Endodermal cell (in vitro differentiated cells): Measurements from ENCODE around the gene OBSCN. TPM values are rescaled to one million over a fixed set of nuclear protein-coding genes. Genes with fewer than 3 reads are reported as not detected.

Experiments used
- DNase-seq: peaks from one replicate; pipeline ENCODE4 v3.0.0-alpha.2; 2017
- H3K27ac ChIP-seq: 2 replicates; pipeline ENCODE4 v1.5.1; 2013; ENCODE audit warnings: mild to moderate bottlenecking, low read depth, low read length, moderate library complexity
- H3K27me3 ChIP-seq: 2 replicates; pipeline ENCODE4 v1.6.1; 2013; ENCODE audit warnings: mild to moderate bottlenecking, low read length, moderate library complexity; ENCODE audit not compliant: insufficient read depth, control insufficient read depth, poor library complexity, severe bottlenecking
- H3K36me3 ChIP-seq: 2 replicates; pipeline ENCODE4 v1.7.0; 2013; ENCODE audit warnings: mild to moderate bottlenecking, low read length, moderate library complexity; ENCODE audit not compliant: control insufficient read depth, insufficient read depth
- H3K4me1 ChIP-seq: one replicate; pipeline ENCODE4 v1.7.0; 2013; ENCODE audit warnings: low read length; ENCODE audit not compliant: control insufficient read depth, insufficient read depth
- H3K4me3 ChIP-seq: 2 replicates; pipeline ENCODE4 v1.5.1; 2013; ENCODE audit warnings: mild to moderate bottlenecking, low read length, moderate library complexity
- H3K9ac ChIP-seq: 2 replicates; pipeline ENCODE4 v1.6.1; 2013; ENCODE audit warnings: mild to moderate bottlenecking, low read length, moderate library complexity; ENCODE audit not compliant: poor library complexity, severe bottlenecking; ENCODE audit errors: extremely low read depth
- H3K9me3 ChIP-seq: 2 replicates; pipeline ENCODE4 v1.6.1; 2013; ENCODE audit warnings: mild to moderate bottlenecking, low read length, moderate library complexity; ENCODE audit not compliant: control insufficient read depth
- H3K27ac Mint-ChIP-seq: 2 replicates; pipeline ENCODE4 v1.8.0; 2020; ENCODE audit warnings: mixed read lengths
- H3K27me3 Mint-ChIP-seq: 2 replicates; pipeline ENCODE4 v1.8.0; 2021; ENCODE audit warnings: mild to moderate bottlenecking, mixed read lengths; ENCODE audit not compliant: insufficient read depth
- H3K36me3 Mint-ChIP-seq: 2 replicates; pipeline ENCODE4 v1.8.0; 2020; ENCODE audit warnings: low read depth, mixed read lengths
- H3K4me1 Mint-ChIP-seq: 2 replicates; pipeline ENCODE4 v1.8.0; 2020; ENCODE audit warnings: mixed read lengths
- H3K4me3 Mint-ChIP-seq: 2 replicates; pipeline ENCODE4 v1.8.0; 2020; ENCODE audit warnings: mild to moderate bottlenecking, moderate library complexity, mixed read lengths
- H3K9me3 Mint-ChIP-seq: 2 replicates; pipeline ENCODE4 v1.8.0; 2020; ENCODE audit warnings: mild to moderate bottlenecking, mixed read lengths
- WGBS, 2 experiments: methylation state at CpG; one replicate each; pipeline versions ENCODE4 v1.1.5 to v1.1.7; 2013; ENCODE audit warnings: missing lambda C conversion rate in 2 of 2, mixed read lengths in 1 of 2; ENCODE audit not compliant: insufficient coverage in 1 of 2, insufficient read length in 1 of 2; 5-methylcytosine and 5-hydroxymethylcytosine counted together
- total RNA-seq, 2 donors: library from RNA; stranded (reverse); fragmentation: NEBNext Ultra II Directional in 1 of 2; extraction: Animal tissue kit (Norgen Biotek cat#: 25700) in 1 of 2; gene quantifications; 2 replicates in 1 of 2; 3 replicates in 1 of 2; pipeline ENCODE4 v1.2.1, GENCODE V29; 2021
- TF ChIP-seq, protein P1 (sequence below): fragments of 200-600 bp; sonication (generic); conservative IDR thresholded peaks from 2 replicates; pipeline ENCODE4 v1.5.0; 2021; ENCODE audit warnings: antibody characterized with exemption, mild to moderate bottlenecking

OBSCN gene
- total RNA-seq, 2 donors from 2014 or later, result 53.7 to 68.9 TPM

DNA sequence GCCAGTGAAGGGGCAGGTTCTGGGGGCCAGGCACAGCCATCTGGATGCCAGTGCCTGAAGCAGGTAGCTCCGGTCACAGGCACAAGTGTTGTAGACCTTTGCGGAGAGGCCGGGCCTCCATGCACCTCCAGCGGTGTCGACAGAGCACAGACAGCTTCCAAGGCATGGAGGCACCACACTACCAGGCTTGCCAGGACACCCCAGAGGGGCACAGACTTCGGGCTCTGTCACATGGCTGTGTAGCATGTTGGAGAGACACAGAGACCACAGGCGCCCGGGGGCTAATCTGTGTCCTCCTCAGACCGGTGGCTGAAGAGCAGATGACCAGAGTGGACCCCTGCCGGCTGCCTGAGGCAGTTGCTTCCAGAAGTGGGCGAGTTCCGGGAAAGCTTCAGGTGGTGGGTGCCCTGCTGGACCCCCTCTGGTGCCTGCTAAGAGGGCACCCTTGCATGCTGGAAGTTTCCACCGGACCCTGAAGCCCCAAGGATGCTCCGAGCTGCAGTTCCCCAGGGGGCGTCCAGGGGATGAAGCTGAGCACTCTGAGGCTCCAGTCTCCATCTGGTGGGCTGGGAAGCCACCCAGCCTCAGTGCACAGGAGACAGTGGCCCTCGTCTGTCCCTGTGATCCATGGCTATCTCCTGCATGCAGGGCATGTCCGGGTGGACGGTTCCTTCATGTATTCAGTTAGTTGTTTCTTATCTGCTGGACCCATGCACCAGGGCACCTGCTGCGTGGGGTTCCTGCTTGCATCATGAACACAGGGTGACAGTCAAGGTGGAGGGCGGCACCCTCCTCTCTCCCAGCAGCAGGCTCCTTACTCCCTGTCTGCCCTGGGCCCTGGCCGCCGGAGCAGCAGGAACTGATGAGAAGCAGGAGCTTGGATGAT is 82.4 kb downstream of the OBSCN start:
- no peak for DNase-seq
- H3K27me3 Mint-ChIP-seq, result no peaks in the 10 kb centered on the region

DNA sequence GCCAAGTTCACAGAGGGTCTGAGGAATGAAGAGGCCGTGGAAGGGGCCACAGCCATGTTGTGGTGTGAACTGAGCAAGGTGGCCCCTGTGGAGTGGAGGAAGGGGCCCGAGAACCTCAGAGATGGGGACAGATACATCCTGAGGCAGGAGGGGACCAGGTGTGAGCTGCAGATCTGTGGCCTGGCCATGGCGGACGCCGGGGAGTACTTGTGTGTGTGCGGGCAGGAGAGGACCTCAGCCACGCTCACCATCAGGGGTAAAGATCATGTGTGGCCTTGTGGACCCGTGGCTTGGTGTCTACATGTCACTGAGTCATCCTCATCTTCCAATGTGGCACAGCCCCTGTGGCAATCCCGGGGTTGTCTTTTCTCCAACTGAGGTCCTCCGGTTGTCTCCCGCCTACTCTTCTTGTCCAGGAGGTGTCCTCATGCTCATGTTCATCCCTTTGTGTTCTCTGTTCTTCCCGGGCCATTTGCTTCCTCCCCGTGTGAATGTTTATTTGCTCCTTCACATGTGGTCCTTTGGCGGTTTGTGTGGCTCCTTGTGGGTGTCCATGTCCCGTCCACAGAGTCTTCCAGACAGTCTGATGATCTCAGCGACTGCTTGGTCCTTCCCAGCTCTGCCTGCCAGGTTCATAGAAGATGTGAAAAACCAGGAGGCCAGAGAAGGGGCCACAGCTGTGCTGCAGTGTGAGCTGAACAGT is 84.2 kb downstream of the OBSCN start:
- TF ChIP-seq, protein P1, sequence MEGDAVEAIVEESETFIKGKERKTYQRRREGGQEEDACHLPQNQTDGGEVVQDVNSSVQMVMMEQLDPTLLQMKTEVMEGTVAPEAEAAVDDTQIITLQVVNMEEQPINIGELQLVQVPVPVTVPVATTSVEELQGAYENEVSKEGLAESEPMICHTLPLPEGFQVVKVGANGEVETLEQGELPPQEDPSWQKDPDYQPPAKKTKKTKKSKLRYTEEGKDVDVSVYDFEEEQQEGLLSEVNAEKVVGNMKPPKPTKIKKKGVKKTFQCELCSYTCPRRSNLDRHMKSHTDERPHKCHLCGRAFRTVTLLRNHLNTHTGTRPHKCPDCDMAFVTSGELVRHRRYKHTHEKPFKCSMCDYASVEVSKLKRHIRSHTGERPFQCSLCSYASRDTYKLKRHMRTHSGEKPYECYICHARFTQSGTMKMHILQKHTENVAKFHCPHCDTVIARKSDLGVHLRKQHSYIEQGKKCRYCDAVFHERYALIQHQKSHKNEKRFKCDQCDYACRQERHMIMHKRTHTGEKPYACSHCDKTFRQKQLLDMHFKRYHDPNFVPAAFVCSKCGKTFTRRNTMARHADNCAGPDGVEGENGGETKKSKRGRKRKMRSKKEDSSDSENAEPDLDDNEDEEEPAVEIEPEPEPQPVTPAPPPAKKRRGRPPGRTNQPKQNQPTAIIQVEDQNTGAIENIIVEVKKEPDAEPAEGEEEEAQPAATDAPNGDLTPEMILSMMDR, result no peak
- Mint-ChIP-seq H3K27ac (no peak overlapping the region), H3K27me3 (no peaks in the 10 kb centered on the region), H3K9me3 (peaks cover 11% of the 10 kb centered on the region), H3K4me1 (no peaks in the 10 kb centered on the region), H3K4me3 (no peak overlapping the region), H3K36me3 (peaks cover 76% of the 10 kb centered on the region)
- Histone ChIP-seq H3K9me3 (peaks cover 9% of the 10 kb centered on the region), H3K27ac (no peak overlapping the region), H3K4me1 (no peaks in the 10 kb centered on the region), H3K4me3 (no peak overlapping the region), H3K27me3 (no peaks in the 10 kb centered on the region), H3K36me3 (peaks cover 13% of the 10 kb centered on the region), H3K9ac (no peak overlapping the region)
- no peak for DNase-seq
- WGBS, 2 experiments, result 94 to 96% methylated on average over 13 to 16 of the region's 16 CpGs

More for the DNA sequence above, 82.4 kb downstream of the OBSCN start:
- no peaks in the 10 kb centered on the region for H3K27me3 ChIP-seq
- H3K9ac ChIP-seq, result no peak overlapping the region
- peaks cover 7% of the 10 kb centered on the region for H3K36me3 ChIP-seq
- H3K9me3 Mint-ChIP-seq, result peaks cover 8% of the 10 kb centered on the region
- no peak overlapping the region for H3K4me3 Mint-ChIP-seq
- 94 to 98% methylated on average over 11 to 22 of the region's 22 CpGs for WGBS, 2 experiments
- no peak overlapping the region for H3K27ac Mint-ChIP-seq
- TF ChIP-seq, protein P1, result no peak
- no peaks in the 10 kb centered on the region for H3K9me3 ChIP-seq
- H3K36me3 Mint-ChIP-seq, result peaks cover 61% of the 10 kb centered on the region
- no peaks in the 10 kb centered on the region for H3K4me1 Mint-ChIP-seq
- no peaks in the 10 kb centered on the region for H3K4me1 ChIP-seq
- no peak overlapping the region for H3K27ac ChIP-seq
- no peak overlapping the region for H3K4me3 ChIP-seq

DNA sequence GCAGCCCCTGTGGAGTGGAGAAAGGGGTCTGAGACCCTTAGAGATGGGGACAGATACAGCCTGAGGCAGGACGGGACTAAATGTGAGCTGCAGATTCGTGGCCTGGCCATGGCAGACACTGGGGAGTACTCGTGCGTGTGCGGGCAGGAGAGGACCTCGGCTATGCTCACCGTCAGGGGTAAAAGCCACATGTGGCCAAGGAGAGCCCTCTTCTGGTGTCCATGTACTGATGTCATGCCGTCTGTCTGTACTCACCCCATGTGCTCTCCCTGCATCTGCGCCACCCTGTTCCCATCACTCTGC is 84.7 kb downstream of the OBSCN start:
- no peak for DNase-seq
- peaks cover 14% of the 10 kb centered on the region for H3K9me3 ChIP-seq
- TF ChIP-seq, protein P1, result no peak
- H3K36me3 Mint-ChIP-seq, result peaks cover 78% of the 10 kb centered on the region
- H3K9ac ChIP-seq, result no peak overlapping the region
- no peak overlapping the region for H3K27ac Mint-ChIP-seq
- no peaks in the 10 kb centered on the region for H3K4me1 Mint-ChIP-seq
- H3K9me3 Mint-ChIP-seq, result peaks cover 16% of the 10 kb centered on the region
- H3K27me3 Mint-ChIP-seq, result no peaks in the 10 kb centered on the region
- WGBS, 2 experiments, result 89 to 95% methylated on average over 9 of the region's 9 CpGs
- H3K27me3 ChIP-seq, result no peaks in the 10 kb centered on the region
- H3K4me3 ChIP-seq, result no peak overlapping the region
- H3K36me3 ChIP-seq, result peaks cover 13% of the 10 kb centered on the region
- H3K27ac ChIP-seq, result no peak overlapping the region
- no peaks in the 10 kb centered on the region for H3K4me1 ChIP-seq
- H3K4me3 Mint-ChIP-seq, result no peak overlapping the region
